ENCODE results near the gene BIRC5.

Gene BIRC5

GRCh38 chr17:78258323-78259191 lies 44.5 kb downstream of the BIRC5 start:
- peak in 1 of 2 donors; percentile 81 for DNase-seq (ENCODE audit: low read depth in 2 of 2)
- no peak overlapping the region for H3K4me3 ChIP-seq (replicated peaks in 1 of 2; ENCODE audit: low read depth in 2 of 2, low read length in 2 of 2)
- TF ChIP-seq CTCF (IDR thresholded peaks at IDR 0.05; ENCODE audit: low read depth, low read length) = no peak

- DNase-seq (ENCODE audit: low read depth in 2 of 2) = no peak
- H3K4me3 ChIP-seq (replicated peaks in 1 of 2; ENCODE audit: low read depth in 2 of 2, low read length in 2 of 2) = no peak overlapping the region
- TF ChIP-seq CTCF (IDR thresholded peaks at IDR 0.05; ENCODE audit: low read depth, low read length) = no peak
Observed at GRCh38 chr17:78259192-78259554, 45.1 kb downstream of the BIRC5 start.

GRCh38 chr17:78263063-78263735 lies 49.1 kb downstream of the BIRC5 start:
- TF ChIP-seq CTCF (IDR thresholded peaks at IDR 0.05; ENCODE audit: low read depth, low read length) = no peak
- no peak overlapping the region for H3K4me3 ChIP-seq (replicated peaks in 1 of 2; ENCODE audit: low read depth in 2 of 2, low read length in 2 of 2)
- DNase-seq (ENCODE audit: low read depth in 2 of 2) = peak in 1 of 2 donors; percentile 50

GRCh38 chr17:78263736-78264340 lies 49.8 kb downstream of the BIRC5 start:
- no peak for TF ChIP-seq CTCF (IDR thresholded peaks at IDR 0.05; ENCODE audit: low read depth, low read length)
- DNase-seq (ENCODE audit: low read depth in 2 of 2) = no peak
- H3K4me3 ChIP-seq (replicated peaks in 1 of 2; ENCODE audit: low read depth in 2 of 2, low read length in 2 of 2) = no peak overlapping the region

GRCh38 chr17:78264590-78264989 lies 50.5 kb downstream of the BIRC5 start:
- no peak for TF ChIP-seq CTCF (IDR thresholded peaks at IDR 0.05; ENCODE audit: low read depth, low read length)
- DNase-seq (ENCODE audit: low read depth in 2 of 2) = no peak
- H3K4me3 ChIP-seq (replicated peaks in 1 of 2; ENCODE audit: low read depth in 2 of 2, low read length in 2 of 2) = no peak overlapping the region

- TF ChIP-seq CTCF (IDR thresholded peaks at IDR 0.05; ENCODE audit: low read depth, low read length) = no peak
- DNase-seq (ENCODE audit: low read depth in 2 of 2) = no peak
- no peak overlapping the region for H3K4me3 ChIP-seq (replicated peaks in 1 of 2; ENCODE audit: low read depth in 2 of 2, low read length in 2 of 2)
Observed at GRCh38 chr17:78265121-78265520, 51.1 kb downstream of the BIRC5 start.
